ENCODE measurements around the gene CARS1.

- TF ChIP-seq CTCF (IDR thresholded peaks at IDR 0.05; ENCODE audit: insufficient read depth, low read length, poor library complexity, severe bottlenecking) (no peak), EZH2phosphoT487 (conservative IDR thresholded peaks at IDR 0.05; ENCODE audit: low read length) (no peak)
Observed at GRCh38 chr11:3052109-3052479, 5.1 kb downstream of the CARS1 start.
